Measurements from ENCODE around the gene CXorf38.
"Not testable (repeated sequence)": the region's sequence is repeated elsewhere in the genome, so short reads cannot be mapped to it uniquely, and the experiment has no call there.

Gene CXorf38

DNA sequence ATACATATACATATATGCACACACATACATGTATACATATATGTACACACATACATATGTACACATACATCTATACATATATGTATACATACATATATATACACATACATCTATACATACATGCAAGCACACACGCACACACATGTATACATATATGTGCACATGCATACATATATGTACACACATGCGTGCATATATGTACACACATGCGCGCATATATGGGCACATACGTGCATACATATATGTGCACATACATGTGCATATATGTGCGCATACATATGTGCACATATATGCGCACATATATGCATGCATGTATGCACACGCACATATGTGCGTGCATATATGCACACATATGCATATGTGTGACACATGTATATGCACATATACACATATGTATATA lies 31.4 kb downstream of the CXorf38 start:
- no peak for TF ChIP-seq GABPA (IDR thresholded peaks at IDR 0.05; ENCODE audit: low read depth)
- Histone ChIP-seq H3K27ac (replicated peaks) (no peak overlapping the region), H3K4me3 (replicated peaks; ENCODE audit: insufficient read depth, low read length) (no peak overlapping the region), H3K27me3 (ENCODE audit: insufficient read depth, poor library complexity, severe bottlenecking) (no peaks in the 10 kb centered on the region)
- no peak for DNase-seq (ENCODE audit: low read depth in 1 of 2, low spot score in 1 of 2)

DNA sequence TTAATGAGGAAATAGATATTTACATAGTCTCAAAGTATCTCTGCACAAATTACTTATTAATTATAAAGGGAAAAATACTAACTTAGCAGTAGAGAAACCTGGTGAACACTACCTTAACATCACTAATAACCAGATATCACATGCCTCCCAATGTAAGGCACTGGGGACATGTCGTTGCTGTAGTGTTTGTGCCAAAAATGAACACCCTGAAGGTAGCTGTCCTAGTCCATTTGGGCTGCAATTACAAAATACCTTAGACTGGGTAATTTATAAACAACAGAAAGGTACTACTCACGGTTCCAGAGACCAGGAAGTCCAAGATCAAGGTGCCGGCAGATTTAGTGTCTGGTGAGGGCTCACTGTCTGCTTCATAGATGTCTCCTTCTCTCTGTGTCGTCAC lies 34.9 kb downstream of the CXorf38 start:
- TF ChIP-seq SPI1 (IDR thresholded peaks at IDR 0.05; ENCODE audit: borderline replicate concordance, low read depth), result no peak
- H3K27me3 ChIP-seq (ENCODE audit: insufficient read depth, poor library complexity, severe bottlenecking), result no peaks in the 10 kb centered on the region
- no peak overlapping the region for H3K27ac ChIP-seq (replicated peaks)
- no peak overlapping the region for H3K4me3 ChIP-seq (replicated peaks; ENCODE audit: insufficient read depth, low read length)
- no peak for DNase-seq (ENCODE audit: low read depth in 1 of 2, low spot score in 1 of 2)

DNA sequence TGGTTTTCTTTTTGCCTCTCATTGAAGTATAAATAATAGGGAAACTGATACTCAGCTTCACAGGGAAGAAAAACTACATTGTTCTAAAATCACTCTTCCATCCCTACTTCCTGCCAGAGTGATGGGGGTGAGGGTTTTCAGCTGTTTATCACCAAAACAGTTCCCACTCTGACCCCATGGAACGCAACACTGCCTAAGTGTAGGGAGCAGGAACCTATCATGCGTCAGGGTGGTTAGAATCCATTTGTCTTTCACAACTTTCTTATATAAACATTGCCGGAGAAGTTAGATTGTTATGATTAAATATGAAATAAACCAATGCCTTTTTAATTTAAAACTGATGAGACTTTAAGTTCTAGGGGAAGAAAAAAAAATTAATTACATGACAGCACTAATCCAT lies 40.0 kb downstream of the CXorf38 start:
- no peak for TF ChIP-seq SPI1 (IDR thresholded peaks at IDR 0.05; ENCODE audit: borderline replicate concordance, low read depth)
- TF ChIP-seq, protein P1, sequence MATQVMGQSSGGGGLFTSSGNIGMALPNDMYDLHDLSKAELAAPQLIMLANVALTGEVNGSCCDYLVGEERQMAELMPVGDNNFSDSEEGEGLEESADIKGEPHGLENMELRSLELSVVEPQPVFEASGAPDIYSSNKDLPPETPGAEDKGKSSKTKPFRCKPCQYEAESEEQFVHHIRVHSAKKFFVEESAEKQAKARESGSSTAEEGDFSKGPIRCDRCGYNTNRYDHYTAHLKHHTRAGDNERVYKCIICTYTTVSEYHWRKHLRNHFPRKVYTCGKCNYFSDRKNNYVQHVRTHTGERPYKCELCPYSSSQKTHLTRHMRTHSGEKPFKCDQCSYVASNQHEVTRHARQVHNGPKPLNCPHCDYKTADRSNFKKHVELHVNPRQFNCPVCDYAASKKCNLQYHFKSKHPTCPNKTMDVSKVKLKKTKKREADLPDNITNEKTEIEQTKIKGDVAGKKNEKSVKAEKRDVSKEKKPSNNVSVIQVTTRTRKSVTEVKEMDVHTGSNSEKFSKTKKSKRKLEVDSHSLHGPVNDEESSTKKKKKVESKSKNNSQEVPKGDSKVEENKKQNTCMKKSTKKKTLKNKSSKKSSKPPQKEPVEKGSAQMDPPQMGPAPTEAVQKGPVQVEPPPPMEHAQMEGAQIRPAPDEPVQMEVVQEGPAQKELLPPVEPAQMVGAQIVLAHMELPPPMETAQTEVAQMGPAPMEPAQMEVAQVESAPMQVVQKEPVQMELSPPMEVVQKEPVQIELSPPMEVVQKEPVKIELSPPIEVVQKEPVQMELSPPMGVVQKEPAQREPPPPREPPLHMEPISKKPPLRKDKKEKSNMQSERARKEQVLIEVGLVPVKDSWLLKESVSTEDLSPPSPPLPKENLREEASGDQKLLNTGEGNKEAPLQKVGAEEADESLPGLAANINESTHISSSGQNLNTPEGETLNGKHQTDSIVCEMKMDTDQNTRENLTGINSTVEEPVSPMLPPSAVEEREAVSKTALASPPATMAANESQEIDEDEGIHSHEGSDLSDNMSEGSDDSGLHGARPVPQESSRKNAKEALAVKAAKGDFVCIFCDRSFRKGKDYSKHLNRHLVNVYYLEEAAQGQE (IDR thresholded peaks at IDR 0.05; ENCODE audit: insufficient replicate concordance, low read depth), result no peak
- no peak for TF ChIP-seq GABPA (IDR thresholded peaks at IDR 0.05; ENCODE audit: low read depth)
- TF ChIP-seq, protein P2, sequence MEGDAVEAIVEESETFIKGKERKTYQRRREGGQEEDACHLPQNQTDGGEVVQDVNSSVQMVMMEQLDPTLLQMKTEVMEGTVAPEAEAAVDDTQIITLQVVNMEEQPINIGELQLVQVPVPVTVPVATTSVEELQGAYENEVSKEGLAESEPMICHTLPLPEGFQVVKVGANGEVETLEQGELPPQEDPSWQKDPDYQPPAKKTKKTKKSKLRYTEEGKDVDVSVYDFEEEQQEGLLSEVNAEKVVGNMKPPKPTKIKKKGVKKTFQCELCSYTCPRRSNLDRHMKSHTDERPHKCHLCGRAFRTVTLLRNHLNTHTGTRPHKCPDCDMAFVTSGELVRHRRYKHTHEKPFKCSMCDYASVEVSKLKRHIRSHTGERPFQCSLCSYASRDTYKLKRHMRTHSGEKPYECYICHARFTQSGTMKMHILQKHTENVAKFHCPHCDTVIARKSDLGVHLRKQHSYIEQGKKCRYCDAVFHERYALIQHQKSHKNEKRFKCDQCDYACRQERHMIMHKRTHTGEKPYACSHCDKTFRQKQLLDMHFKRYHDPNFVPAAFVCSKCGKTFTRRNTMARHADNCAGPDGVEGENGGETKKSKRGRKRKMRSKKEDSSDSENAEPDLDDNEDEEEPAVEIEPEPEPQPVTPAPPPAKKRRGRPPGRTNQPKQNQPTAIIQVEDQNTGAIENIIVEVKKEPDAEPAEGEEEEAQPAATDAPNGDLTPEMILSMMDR (IDR thresholded peaks at IDR 0.05; ENCODE audit: insufficient read depth, low read length), result no peak
- TF ChIP-seq POLR2AphosphoS5 (IDR thresholded peaks at IDR 0.05; ENCODE audit: low read depth), result no peak
- Histone ChIP-seq H3K4me3 (replicated peaks; ENCODE audit: insufficient read depth, low read length) (no peak overlapping the region), H3K27me3 (ENCODE audit: insufficient read depth, poor library complexity, severe bottlenecking) (no peaks in the 10 kb centered on the region), H3K27ac (replicated peaks) (no peak overlapping the region)
- DNase-seq (ENCODE audit: low read depth in 1 of 2, low spot score in 1 of 2), result no peak

DNA sequence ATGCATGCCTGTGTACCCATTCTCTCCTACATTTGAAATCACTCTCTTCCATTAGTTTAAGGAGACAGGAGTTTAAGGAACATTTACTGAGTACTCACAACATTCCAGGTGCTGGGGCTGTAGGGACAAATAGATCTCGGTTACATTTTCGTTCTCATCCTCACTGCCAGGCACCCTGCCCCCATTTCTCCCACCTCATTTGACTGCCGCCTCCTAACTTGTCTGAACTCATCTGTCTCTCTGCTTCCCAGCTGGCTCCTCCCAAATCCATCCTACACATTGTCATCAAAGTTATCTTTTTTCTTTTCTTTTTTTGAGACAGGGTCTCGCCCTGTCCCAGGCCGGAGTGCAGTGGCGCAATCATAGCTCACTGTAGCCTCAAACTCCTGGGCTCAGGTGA lies 43.9 kb downstream of the CXorf38 start:
- no peak overlapping the region for H3K27ac ChIP-seq (replicated peaks)
- DNase-seq (ENCODE audit: low read depth in 1 of 2, low spot score in 1 of 2), result no peak
- H3K4me3 ChIP-seq (replicated peaks; ENCODE audit: insufficient read depth, low read length), result no peak overlapping the region
- H3K27me3 ChIP-seq (ENCODE audit: insufficient read depth, poor library complexity, severe bottlenecking), result no peaks in the 10 kb centered on the region
- TF ChIP-seq, protein P1 (IDR thresholded peaks at IDR 0.05; ENCODE audit: insufficient replicate concordance, low read depth), result no peak
- TF ChIP-seq GABPA (IDR thresholded peaks at IDR 0.05; ENCODE audit: low read depth) (no peak), POLR2AphosphoS5 (IDR thresholded peaks at IDR 0.05; ENCODE audit: low read depth) (no peak), SPI1 (IDR thresholded peaks at IDR 0.05; ENCODE audit: borderline replicate concordance, low read depth) (no peak)
- TF ChIP-seq, protein P2 (IDR thresholded peaks at IDR 0.05; ENCODE audit: insufficient read depth, low read length), result no peak

DNA sequence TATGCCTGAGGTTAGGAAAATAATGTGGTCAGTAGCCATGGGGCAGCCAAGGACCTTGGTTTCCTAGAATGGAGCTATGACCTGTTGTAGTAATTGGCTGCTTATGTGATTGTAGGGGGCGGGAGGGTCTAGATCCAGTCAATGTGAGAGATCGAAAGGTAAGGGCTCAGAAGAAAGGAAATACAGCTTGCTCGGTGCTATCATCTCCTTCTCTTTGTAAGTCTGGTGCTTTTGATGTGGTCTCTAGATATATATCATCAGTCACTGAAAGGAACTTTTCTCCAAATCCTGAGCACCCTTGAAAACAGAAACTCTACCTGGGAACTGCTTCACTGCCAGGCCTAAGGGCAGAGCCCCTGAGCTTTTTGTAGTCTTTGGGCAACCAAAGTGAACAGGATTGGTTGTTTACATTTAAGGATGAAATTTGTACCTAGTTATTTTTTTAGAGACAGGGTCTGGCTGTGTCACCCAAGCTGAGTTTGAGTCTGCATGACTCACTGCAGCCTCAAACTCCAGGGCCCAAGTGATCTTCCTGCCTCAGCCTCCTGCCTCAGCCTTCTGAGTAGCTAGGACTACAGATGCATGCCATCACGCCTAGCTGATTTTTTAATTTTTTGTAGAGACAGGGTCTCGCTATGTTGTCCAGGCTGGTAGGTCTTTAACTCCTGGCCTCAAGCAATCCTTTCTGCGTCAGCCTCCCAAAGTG lies 57.6 kb downstream of the CXorf38 start:
- not testable (repeated sequence) for H3K27ac ChIP-seq (replicated peaks); DNase-seq (ENCODE audit: low read depth in 1 of 2, low spot score in 1 of 2); H3K4me3 ChIP-seq (replicated peaks; ENCODE audit: insufficient read depth, low read length); H3K27me3 ChIP-seq (ENCODE audit: insufficient read depth, poor library complexity, severe bottlenecking)

DNA sequence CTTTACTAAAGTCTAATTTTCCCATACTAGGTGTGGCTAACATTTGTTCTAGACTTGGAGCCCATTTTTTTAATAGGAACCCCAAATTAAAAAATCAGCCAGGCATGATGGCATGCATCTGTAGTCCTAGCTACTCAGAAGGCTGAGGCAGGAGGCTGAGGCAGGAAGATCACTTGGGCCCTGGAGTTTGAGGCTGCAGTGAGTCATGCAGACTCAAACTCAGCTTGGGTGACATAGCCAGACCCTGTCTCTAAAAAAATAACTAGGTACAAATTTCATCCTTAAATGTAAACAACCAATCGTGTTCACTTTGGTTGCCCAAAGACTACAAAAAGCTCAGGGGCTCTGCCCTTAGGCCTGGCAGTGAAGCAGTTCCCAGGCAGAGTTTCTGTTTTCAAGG lies 59.7 kb downstream of the CXorf38 start:
- H3K4me3 ChIP-seq (replicated peaks; ENCODE audit: insufficient read depth, low read length); H3K27me3 ChIP-seq (ENCODE audit: insufficient read depth, poor library complexity, severe bottlenecking); H3K27ac ChIP-seq (replicated peaks); DNase-seq (ENCODE audit: low read depth in 1 of 2, low spot score in 1 of 2): not testable (repeated sequence)

Data from HL-60 (cell line).